Type B pancreatic cell (in vitro differentiated cells): ENCODE results near the gene KIN. TPM values are rescaled to one million over a fixed set of nuclear protein-coding genes. Genes with fewer than 3 reads are reported as not detected.
"Not testable (repeated sequence)": the region's sequence is repeated elsewhere in the genome, so short reads cannot be mapped to it uniquely, and the experiment has no call there.

ENCODE experiments used
- DNase-seq: peaks from one replicate; pipeline ENCODE4 v3.0.0; 2021; ENCODE audit warnings: mixed read lengths; ENCODE audit not compliant: unreplicated experiment; ENCODE audit errors: extremely low spot score
- H3K27ac Mint-ChIP-seq: 2 replicates; pipeline ENCODE4 v1.8.0; 2021; ENCODE audit warnings: mild to moderate bottlenecking, mixed read lengths
- H3K27me3 Mint-ChIP-seq: 2 replicates; pipeline ENCODE4 v1.8.0; 2021; ENCODE audit warnings: mixed read lengths
- H3K36me3 Mint-ChIP-seq: 2 replicates; pipeline ENCODE4 v1.8.0; 2021; ENCODE audit warnings: mixed read lengths
- H3K4me1 Mint-ChIP-seq: one replicate; pipeline ENCODE4 v1.8.0; 2021; ENCODE audit warnings: mixed read lengths; ENCODE audit not compliant: unreplicated experiment
- H3K4me3 Mint-ChIP-seq: 2 replicates; pipeline ENCODE4 v1.8.0; 2021; ENCODE audit warnings: mild to moderate bottlenecking, mixed read lengths
- H3K9me3 Mint-ChIP-seq: 2 replicates; pipeline ENCODE4 v1.8.0; 2021; ENCODE audit warnings: mixed read lengths
- total RNA-seq: library from RNA; stranded (reverse); gene quantifications from 2 replicates; pipeline ENCODE4 v1.2.1, GENCODE V29; 2021; ENCODE audit warnings: low replicate concordance
- TF ChIP-seq, protein P1 (sequence below): fragments of 200-600 bp; sonication (generic); conservative IDR thresholded peaks from 2 replicates; pipeline ENCODE4 v1.5.0; 2021; ENCODE audit warnings: antibody characterized with exemption, mild to moderate bottlenecking

KIN gene
- total RNA-seq, 1 donor from 2014 or later = 14.5 TPM

DNA sequence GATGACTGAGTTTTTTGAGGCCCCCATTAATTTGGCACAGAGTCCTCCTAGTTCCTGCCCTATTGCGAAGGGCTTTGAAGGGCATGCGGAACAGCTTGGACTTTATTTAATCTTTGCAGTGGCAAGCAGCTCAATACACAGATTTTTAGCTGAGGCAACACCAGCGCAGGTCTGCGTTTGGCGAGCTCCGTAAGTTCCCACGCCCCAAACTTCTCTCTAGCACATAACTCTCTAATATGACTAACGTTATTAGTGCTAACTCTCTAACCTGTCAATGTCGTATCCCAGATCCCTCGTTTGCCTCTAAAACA, 30.1 kb upstream of the KIN start:
- H3K4me3 Mint-ChIP-seq = peak overlapping the region; percentile 99
- TF ChIP-seq, protein P1, sequence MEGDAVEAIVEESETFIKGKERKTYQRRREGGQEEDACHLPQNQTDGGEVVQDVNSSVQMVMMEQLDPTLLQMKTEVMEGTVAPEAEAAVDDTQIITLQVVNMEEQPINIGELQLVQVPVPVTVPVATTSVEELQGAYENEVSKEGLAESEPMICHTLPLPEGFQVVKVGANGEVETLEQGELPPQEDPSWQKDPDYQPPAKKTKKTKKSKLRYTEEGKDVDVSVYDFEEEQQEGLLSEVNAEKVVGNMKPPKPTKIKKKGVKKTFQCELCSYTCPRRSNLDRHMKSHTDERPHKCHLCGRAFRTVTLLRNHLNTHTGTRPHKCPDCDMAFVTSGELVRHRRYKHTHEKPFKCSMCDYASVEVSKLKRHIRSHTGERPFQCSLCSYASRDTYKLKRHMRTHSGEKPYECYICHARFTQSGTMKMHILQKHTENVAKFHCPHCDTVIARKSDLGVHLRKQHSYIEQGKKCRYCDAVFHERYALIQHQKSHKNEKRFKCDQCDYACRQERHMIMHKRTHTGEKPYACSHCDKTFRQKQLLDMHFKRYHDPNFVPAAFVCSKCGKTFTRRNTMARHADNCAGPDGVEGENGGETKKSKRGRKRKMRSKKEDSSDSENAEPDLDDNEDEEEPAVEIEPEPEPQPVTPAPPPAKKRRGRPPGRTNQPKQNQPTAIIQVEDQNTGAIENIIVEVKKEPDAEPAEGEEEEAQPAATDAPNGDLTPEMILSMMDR = no peak
- H3K27ac Mint-ChIP-seq = peak overlapping the region; percentile 91
- H3K9me3 Mint-ChIP-seq = no peaks in the 10 kb centered on the region
- peaks cover 10% of the 10 kb centered on the region for H3K27me3 Mint-ChIP-seq
- H3K4me1 Mint-ChIP-seq = peaks cover 10% of the 10 kb centered on the region
- no peak for DNase-seq
- no peaks in the 10 kb centered on the region for H3K36me3 Mint-ChIP-seq

DNA sequence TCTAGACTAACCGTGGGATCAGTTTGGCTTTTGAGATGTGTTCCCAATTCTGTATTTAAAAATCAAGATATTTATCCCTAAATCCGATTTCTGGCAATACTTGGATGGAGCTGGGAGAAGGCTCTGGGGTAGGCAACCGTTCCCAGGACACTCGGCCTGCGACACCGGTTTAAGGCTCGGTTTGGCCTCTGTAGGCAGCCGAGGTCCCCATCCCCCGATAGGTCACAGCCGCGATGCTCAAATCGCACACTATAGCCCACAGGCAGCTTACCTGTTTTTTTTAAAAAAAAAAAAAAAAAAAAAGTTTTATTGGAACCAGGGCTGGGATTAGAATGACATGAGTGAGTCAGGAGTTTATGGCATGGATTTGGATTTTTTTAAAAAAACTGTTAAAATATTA, 29.8 kb upstream of the KIN start:
- H3K4me3 Mint-ChIP-seq = peak overlapping the region; percentile 99
- no peaks in the 10 kb centered on the region for H3K9me3 Mint-ChIP-seq
- DNase-seq = no peak
- peaks cover 10% of the 10 kb centered on the region for H3K27me3 Mint-ChIP-seq
- peaks cover 10% of the 10 kb centered on the region for H3K4me1 Mint-ChIP-seq
- no peaks in the 10 kb centered on the region for H3K36me3 Mint-ChIP-seq
- TF ChIP-seq, protein P1 = no peak
- peak overlapping the region; percentile 91 for H3K27ac Mint-ChIP-seq

DNA sequence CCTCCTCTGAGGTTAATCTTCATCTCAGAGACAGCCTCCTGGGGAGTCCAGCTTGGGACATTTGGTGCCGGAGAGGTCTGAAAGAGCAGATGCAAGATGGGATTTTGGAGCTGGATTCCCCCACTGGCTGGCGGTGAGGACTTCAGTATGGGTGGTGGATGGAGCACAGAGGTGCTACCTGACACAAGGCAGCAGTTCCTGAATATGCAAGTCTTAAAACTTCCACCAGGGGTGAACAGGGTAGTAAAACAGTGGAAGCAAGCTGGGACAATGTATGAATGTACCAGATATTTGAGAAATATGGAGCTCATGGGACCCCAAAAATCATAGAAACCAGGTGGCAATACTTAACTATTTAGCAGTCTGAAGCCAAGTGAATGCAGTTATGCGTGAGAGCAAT, 25.7 kb upstream of the KIN start:
- Mint-ChIP-seq H3K27me3 (peaks cover 10% of the 10 kb centered on the region), H3K27ac (no peak overlapping the region), H3K9me3 (no peaks in the 10 kb centered on the region), H3K4me3 (no peak overlapping the region), H3K4me1 (no peaks in the 10 kb centered on the region), H3K36me3 (no peaks in the 10 kb centered on the region)
- TF ChIP-seq, protein P1 = no peak
- no peak for DNase-seq

DNA sequence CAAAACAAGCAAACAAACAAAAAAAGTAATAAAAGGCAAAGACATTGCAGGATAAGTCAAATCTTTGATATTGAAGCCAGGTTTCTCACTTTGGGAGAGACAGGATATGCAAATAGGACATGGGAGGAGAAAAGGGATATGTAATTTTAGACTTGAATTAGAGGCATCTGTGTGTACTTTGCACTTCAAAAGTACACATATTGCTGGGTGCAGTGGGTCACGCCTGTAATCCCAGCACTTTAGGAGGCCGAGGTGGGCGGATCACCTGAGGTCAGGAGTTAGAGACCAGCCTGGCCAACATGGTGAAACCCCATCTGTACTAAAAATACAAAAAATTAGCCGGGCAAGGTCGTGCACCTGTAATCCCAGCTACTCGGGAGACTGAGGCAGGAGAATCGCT, 23.9 kb upstream of the KIN start:
- H3K36me3 Mint-ChIP-seq = not testable (repeated sequence)

DNA sequence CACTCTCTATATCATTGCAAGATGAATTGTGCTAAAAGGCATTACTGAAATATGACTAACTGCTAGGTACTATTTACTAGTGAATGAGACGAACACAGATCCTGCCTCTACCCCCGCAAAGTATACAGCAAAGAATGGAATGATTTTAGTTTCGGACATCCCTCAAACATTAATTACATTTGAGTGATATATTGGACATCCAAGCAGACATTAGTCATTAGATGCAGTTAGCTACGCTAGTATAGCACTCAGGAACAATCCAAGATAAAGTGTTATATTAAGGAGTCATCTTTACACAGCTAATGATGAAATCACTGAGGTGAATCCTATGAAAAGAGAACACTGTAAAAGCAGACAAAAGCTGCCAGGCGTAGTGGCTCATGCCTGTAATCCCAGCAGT, 23.2 kb upstream of the KIN start:
- peaks cover 5% of the 10 kb centered on the region for H3K36me3 Mint-ChIP-seq
- H3K27me3 Mint-ChIP-seq = peaks cover 3% of the 10 kb centered on the region

More for the DNA sequence above, 23.9 kb upstream of the KIN start:
- not testable (repeated sequence) for H3K27ac Mint-ChIP-seq, DNase-seq, H3K4me1 Mint-ChIP-seq, H3K4me3 Mint-ChIP-seq, H3K9me3 Mint-ChIP-seq, H3K27me3 Mint-ChIP-seq

DNA sequence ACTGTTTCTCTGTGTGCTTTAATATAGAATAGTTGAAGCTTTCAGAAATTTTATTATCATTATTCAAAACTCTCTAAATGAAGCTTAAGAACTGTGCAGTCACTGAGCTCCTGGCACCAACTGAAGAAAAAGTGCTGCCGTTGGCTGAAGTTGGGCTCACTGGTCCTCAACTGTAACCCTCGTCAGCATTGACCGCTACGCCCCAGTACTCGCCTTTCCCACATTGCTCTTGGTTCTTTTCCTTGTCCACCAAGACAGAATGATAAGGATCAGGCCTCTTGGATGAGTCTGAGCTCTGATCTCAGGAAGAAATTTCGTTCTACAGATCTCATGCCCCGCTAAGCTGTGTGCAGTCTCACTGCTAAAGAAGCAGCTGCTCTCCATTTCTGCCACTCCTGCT, 22.6 kb upstream of the KIN start:
- H3K4me3 Mint-ChIP-seq = no peak overlapping the region
- DNase-seq = no peak
- no peaks in the 10 kb centered on the region for H3K4me1 Mint-ChIP-seq
- no peak overlapping the region for H3K27ac Mint-ChIP-seq
- peaks cover 3% of the 10 kb centered on the region for H3K27me3 Mint-ChIP-seq
- TF ChIP-seq, protein P1 = no peak
- H3K36me3 Mint-ChIP-seq = peaks cover 5% of the 10 kb centered on the region
- H3K9me3 Mint-ChIP-seq = no peaks in the 10 kb centered on the region

More for the DNA sequence above, 23.2 kb upstream of the KIN start:
- H3K4me1 Mint-ChIP-seq = no peaks in the 10 kb centered on the region
- DNase-seq = no peak
- TF ChIP-seq, protein P1 = no peak
- H3K9me3 Mint-ChIP-seq = no peaks in the 10 kb centered on the region
- H3K4me3 Mint-ChIP-seq = no peak overlapping the region
- no peak overlapping the region for H3K27ac Mint-ChIP-seq
